IMR-90 (cell line): ENCODE results near the gene EIF4B. TPM values are rescaled to one million over a fixed set of nuclear protein-coding genes. Genes with fewer than 3 reads are reported as not detected.

Source experiments
- ATAC-seq: fragments of 200-7000 bp; cut with Tn5 transposase; 2 replicates; pipeline ENCODE4 v1.9.1; 2020; ENCODE audit warnings: low read depth, mild to moderate bottlenecking, moderate library complexity
- BruUV-seq: library from RNA; stranded (reverse); fragments of 400-500 nt; replicated peaks from 2 replicates; lab custom pipeline; 2021; lab: Mats Ljungman, UMichigan
- CTCF ChIA-PET: fragments of 300-600 bp; formaldehyde crosslinking; extraction: SDS; loops from one replicate; lab custom pipeline; 2021; ENCODE audit warnings: antibody characterized with exemption; lab: Yijun Ruan, JAX
- POLR2A ChIA-PET: fragments of 300-600 bp; sonication (Branson Sonifier 250); formaldehyde crosslinking; loops from one replicate; lab custom pipeline; 2022; ENCODE audit warnings: antibody characterized with exemption; ENCODE audit not compliant: unreplicated experiment; lab: Charles Lee
- DNase-seq: peaks from one replicate; pipeline ENCODE4 v3.0.0; 2013
- H2AFZ ChIP-seq: replicated peaks from 2 replicates; pipeline ENCODE3; 2013; ENCODE audit warnings: low read length, mild to moderate bottlenecking; ENCODE audit not compliant: poor library complexity
- H2AK5ac ChIP-seq: 2 replicates; pipeline ENCODE4 v1.6.1; 2013; ENCODE audit warnings: low read depth, low read length, inconsistent platforms
- H2AK9ac ChIP-seq: replicated peaks from 2 replicates; pipeline ENCODE3; 2013; ENCODE audit warnings: mild to moderate bottlenecking, low read depth, low read length, moderate library complexity; ENCODE audit not compliant: poor library complexity
- H2BK120ac ChIP-seq: 2 replicates; pipeline ENCODE4 v1.6.1; 2013; ENCODE audit warnings: low read depth, low read length, inconsistent platforms
- H2BK15ac ChIP-seq: 3 replicates; pipeline ENCODE4 v1.6.1; 2013; ENCODE audit warnings: low read depth, low read length, inconsistent platforms
- H2BK20ac ChIP-seq: 2 replicates; pipeline ENCODE4 v1.6.1; 2013; ENCODE audit warnings: low read depth, mild to moderate bottlenecking, inconsistent platforms, low read length, moderate library complexity
- H2BK5ac ChIP-seq: 2 replicates; pipeline ENCODE4 v1.6.1; 2013; ENCODE audit warnings: mild to moderate bottlenecking, low read depth, low read length, inconsistent platforms; ENCODE audit not compliant: poor library complexity, severe bottlenecking
- H3K14ac ChIP-seq: replicated peaks from 2 replicates; pipeline ENCODE4 v1.6.1; 2013; ENCODE audit warnings: low read depth, low read length, inconsistent platforms
- H3K18ac ChIP-seq: 2 replicates; pipeline ENCODE4 v1.6.1; 2013; ENCODE audit warnings: low read depth, low read length, control low read depth
- H3K23ac ChIP-seq: 2 replicates; pipeline ENCODE4 v1.6.1; 2013; ENCODE audit warnings: low read depth, low read length, inconsistent platforms
- H3K27ac ChIP-seq: 2 replicates; pipeline ENCODE4 v1.5.1; 2013; ENCODE audit warnings: mild to moderate bottlenecking, control low read depth, low read length; ENCODE audit not compliant: insufficient read depth
- H3K27me3 ChIP-seq: 2 replicates; pipeline ENCODE4 v1.6.1; 2013; ENCODE audit warnings: low read length; ENCODE audit not compliant: control insufficient read depth, insufficient read depth
- H3K36me3 ChIP-seq: 2 replicates; pipeline ENCODE4 v1.6.1; 2013; ENCODE audit warnings: low read length, mixed read lengths; ENCODE audit not compliant: control insufficient read depth, insufficient read depth
- H3K4ac ChIP-seq: 2 replicates; pipeline ENCODE4 v1.6.1; 2013; ENCODE audit warnings: low read depth, low read length, inconsistent platforms
- H3K4me1 ChIP-seq: 2 replicates; pipeline ENCODE4 v1.6.1; 2013; ENCODE audit warnings: low read length, mixed read lengths; ENCODE audit not compliant: control insufficient read depth, insufficient read depth
- H3K4me2 ChIP-seq: 2 replicates; pipeline ENCODE4 v1.6.1; 2013; ENCODE audit warnings: low read depth, mild to moderate bottlenecking, control low read depth, low read length, moderate library complexity
- H3K4me3 ChIP-seq: 2 replicates; pipeline ENCODE4 v1.5.1; 2013; ENCODE audit warnings: low read depth, mild to moderate bottlenecking, control low read depth, low read length, moderate library complexity; ENCODE audit not compliant: insufficient read depth
- H3K56ac ChIP-seq: 2 replicates; pipeline ENCODE4 v1.6.1; 2013; ENCODE audit warnings: low read length, inconsistent platforms; ENCODE audit not compliant: insufficient read depth; ENCODE audit errors: extremely low read depth
- H3K79me1 ChIP-seq, 2 experiments: 2 replicates each; pipeline ENCODE4 v1.6.1; 2013; ENCODE audit warnings: low read length in 2 of 2, inconsistent platforms in 1 of 2, low read depth in 1 of 2
- H3K9ac ChIP-seq: 2 replicates; pipeline ENCODE4 v1.6.1; 2013; ENCODE audit warnings: low read depth, low read length, control low read depth
- H3K9me1 ChIP-seq: 2 replicates; pipeline ENCODE4 v1.6.1; 2013; ENCODE audit warnings: low read length, inconsistent platforms; ENCODE audit not compliant: insufficient read depth
- H3K9me3 ChIP-seq: 2 replicates; pipeline ENCODE4 v1.6.1; 2013; ENCODE audit warnings: low read length; ENCODE audit not compliant: control insufficient read depth, insufficient read depth
- H4K20me1 ChIP-seq: 2 replicates; pipeline ENCODE4 v1.6.1; 2013; ENCODE audit warnings: low read length, inconsistent platforms; ENCODE audit not compliant: insufficient read depth
- H4K5ac ChIP-seq: 2 replicates; pipeline ENCODE4 v1.6.1; 2013; ENCODE audit warnings: mild to moderate bottlenecking, low read depth, low read length, control low read depth
- H4K8ac ChIP-seq, 2 experiments: 2 replicates each; pipeline ENCODE4 v1.6.1; 2013; ENCODE audit warnings: low read depth in 2 of 2, low read length in 2 of 2, control low read depth in 1 of 2, inconsistent platforms in 1 of 2
- H4K91ac ChIP-seq: 2 replicates; pipeline ENCODE4 v1.6.1; 2013; ENCODE audit warnings: low read depth, low read length, inconsistent platforms; ENCODE audit not compliant: insufficient read depth
- CEBPB ChIP-seq: IDR thresholded peaks from 2 replicates; pipeline ENCODE4 v1.6.1; 2012; ENCODE audit warnings: low read depth, low read length, improper control_type of control experiment
- CHD1 ChIP-seq: IDR thresholded peaks from 2 replicates; pipeline ENCODE4 v1.6.1; 2012; ENCODE audit warnings: low read depth, low read length, improper control_type of control experiment
- MAFK ChIP-seq: IDR thresholded peaks from 2 replicates; pipeline ENCODE4 v1.6.1; 2012; ENCODE audit warnings: low read depth, low read length, improper control_type of control experiment
- MAZ ChIP-seq: IDR thresholded peaks from 2 replicates; pipeline ENCODE4 v1.6.1; 2012; ENCODE audit warnings: low read depth, mild to moderate bottlenecking, low read length, improper control_type of control experiment, moderate library complexity, borderline replicate concordance
- POLR2A ChIP-seq: IDR thresholded peaks from 2 replicates; pipeline ENCODE4 v1.6.1; 2012; ENCODE audit warnings: mild to moderate bottlenecking, low read depth, low read length
- RAD21 ChIP-seq: IDR thresholded peaks from 2 replicates; pipeline ENCODE4 v1.6.1; 2012; ENCODE audit warnings: low read length, improper control_type of control experiment
- RCOR1 ChIP-seq: IDR thresholded peaks from 2 replicates; pipeline ENCODE4 v1.6.1; 2012; ENCODE audit warnings: mild to moderate bottlenecking, low read length, improper control_type of control experiment; ENCODE audit not compliant: insufficient replicate concordance
- RFX5 ChIP-seq: IDR thresholded peaks from 2 replicates; pipeline ENCODE4 v1.8.0; 2012; ENCODE audit warnings: low read depth, mild to moderate bottlenecking, low read length, moderate library complexity
- SMC3 ChIP-seq: fragments of 150-350 bp; IDR thresholded peaks from 2 replicates; pipeline ENCODE4 v1.6.1; 2016; ENCODE audit warnings: low read depth, mild to moderate bottlenecking, antibody characterized with exemption, low read length, moderate library complexity
- WGBS, 2 experiments: methylation state at CpG; one replicate each; pipeline versions ENCODE4 v1.1.5 to v1.1.7; 2013; ENCODE audit warnings: missing lambda C conversion rate in 2 of 2; ENCODE audit not compliant: insufficient read length in 1 of 2; ENCODE audit errors: extremely low coverage in 2 of 2; 5-methylcytosine and 5-hydroxymethylcytosine counted together
- dilution Hi-C: fragments of 300-500 bp; cut with HindIII; formaldehyde crosslinking; loops from one replicate; pipeline ENCODE4 v1.14.3; 2018; ENCODE audit warnings: low sequenced_read_pairs; ENCODE audit not compliant: unreplicated experiment
- in situ Hi-C: fragments of 300-500 bp; cut with MboI; formaldehyde crosslinking; loops from 3 replicates; pipeline ENCODE4 v1.14.3; 2019; ENCODE audit warnings: low sequenced_read_pairs, inconsistent platforms, mixed read lengths
- intact Hi-C: fragments of 100-400 bp; cut with micrococcal nuclease; formaldehyde crosslinking; loops from 2 replicates; pipeline ENCODE4 v1.10.0; 2022
- polyA plus RNA-seq, 3 experiments: library from polyadenylated mRNA; depleted of rRNA; stranded (reverse); fragments of >200 nt; gene quantifications; 2 replicates each; pipeline ENCODE4 v1.2.3, GENCODE V29; 2012; ENCODE audit warnings: low replicate concordance in 1 of 3
- total RNA-seq: library from RNA; depleted of rRNA; stranded (reverse); fragments of >200 nt; gene quantifications from 2 replicates; pipeline ENCODE4 v1.2.3, GENCODE V29; 2012

The EIF4B gene
- total and polyA plus RNA-seq, 2 of the 4 experiments (the other 2 are of a cell fraction), result 313 to 671 TPM

DNA sequence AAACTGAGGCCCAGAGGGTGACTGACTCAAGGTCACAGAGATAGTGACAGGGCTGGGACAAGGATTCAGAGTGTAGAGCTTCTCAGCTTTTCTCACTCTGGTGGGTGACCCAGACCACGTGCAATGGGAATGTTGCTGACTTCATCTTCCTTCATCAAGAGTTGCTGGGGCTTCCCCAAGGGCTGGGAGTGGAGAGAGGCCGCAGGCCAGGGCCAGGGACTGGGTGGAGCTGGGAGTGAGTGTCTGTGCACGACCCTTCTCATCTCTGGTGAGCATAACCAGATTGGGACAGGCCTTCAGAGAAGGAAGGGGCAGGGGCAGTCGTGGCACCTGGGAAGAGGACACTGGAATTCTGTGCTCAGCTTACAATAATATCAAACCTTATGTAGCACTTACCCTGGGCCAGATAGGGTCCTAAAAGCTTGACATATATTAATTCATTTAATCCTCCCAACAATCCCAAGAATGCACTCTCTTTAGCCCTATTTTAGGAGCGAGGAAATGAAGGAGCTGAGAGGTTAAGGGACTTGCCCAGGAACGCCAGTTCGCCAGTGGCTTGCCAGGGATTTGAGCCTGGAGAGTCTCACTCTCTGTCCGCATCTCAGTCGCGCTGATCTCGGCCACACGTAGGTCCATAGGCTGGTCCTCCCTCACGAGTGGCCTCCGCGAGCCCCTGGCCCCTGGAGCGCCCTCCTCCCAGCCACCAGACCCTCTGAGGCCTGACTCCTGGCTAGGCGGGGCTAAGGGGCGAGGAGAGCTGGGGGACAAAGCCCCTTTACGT is 41.5 kb upstream of the EIF4B start (continued):
- TF ChIP-seq RFX5, result no peak

- peak overlapping the region; percentile 16; the same call in 1 of the 2 replicates for H3K9ac ChIP-seq
- no peak overlapping the region for H4K8ac ChIP-seq
- no peaks in the 10 kb centered on the region for H3K36me3 ChIP-seq
- no peak overlapping the region for H3K56ac ChIP-seq
- no peak overlapping the region for H2AK9ac ChIP-seq
- POLR2A ChIA-PET, result no interaction called here
- no peak overlapping the region for H2BK20ac ChIP-seq
- no peak overlapping the region for H2BK120ac ChIP-seq
- no peak overlapping the region for H3K27ac ChIP-seq
- no peak overlapping the region for H3K14ac ChIP-seq
- dilution Hi-C loops, result no loop called here
- H4K20me1 ChIP-seq, result no peaks in the 10 kb centered on the region
- intact Hi-C loops, result no loop called here
- H3K4me1 ChIP-seq, result peaks cover 4% of the 10 kb centered on the region
- CTCF ChIA-PET, result interaction anchor here (0.8 kb wide), 1 partner anchor 16 kb away, joined by 3 read pairs; no protein-coding TSS in a partner anchor
- H3K4ac ChIP-seq, result no peak overlapping the region
- in situ Hi-C loops, result no loop called here
- WGBS, 2 experiments, result 5% methylated on average over 8 of the region's 28 CpGs; no CpG with 5 or more reads in 1 of the 2 experiments
- H2AFZ ChIP-seq, result peak overlapping the region; percentile 87
- no peaks in the 10 kb centered on the region; the same call in 1 of the 2 replicates for H3K27me3 ChIP-seq
- H2BK15ac ChIP-seq, result no peak overlapping the region
- H3K23ac ChIP-seq, result no peak overlapping the region
- peak overlapping the region; percentile 24 for H3K4me3 ChIP-seq
- no peak for TF ChIP-seq RCOR1
- no peak for TF ChIP-seq RAD21
- TF ChIP-seq CEBPB, result no peak
- TF ChIP-seq CHD1, result no peak
- TF ChIP-seq POLR2A, result no peak
- TF ChIP-seq MAFK, result no peak
- TF ChIP-seq SMC3, result no peak
- TF ChIP-seq MAZ, result no peak
- H3K18ac ChIP-seq, result no peak overlapping the region
- peak; percentile 76 for ATAC-seq
- peak overlapping the region; percentile 16; the same call in 1 of the 2 replicates for H4K91ac ChIP-seq
- H4K5ac ChIP-seq, result no peak overlapping the region; the same call in 1 of the 2 replicates
- H2AK5ac ChIP-seq, result no peak overlapping the region
- no peak for DNase-seq
- peaks cover 4% of the 10 kb centered on the region for H3K9me1 ChIP-seq
- no peak overlapping the region for H2BK5ac ChIP-seq
- peak overlapping the region; percentile 87 for H3K4me2 ChIP-seq
- no TSS peak for BruUV-seq
- no peaks in the 10 kb centered on the region for H3K9me3 ChIP-seq
- H3K79me1 ChIP-seq, result no peaks in the 10 kb centered on the region
Observed at GRCh38 chr12:52965337-52965731, 40.9 kb upstream of the EIF4B start.
